Placental epithelial cell (primary cell): Measurements from ENCODE around the gene EHD1. TPM values are rescaled to one million over a fixed set of nuclear protein-coding genes. Genes with fewer than 3 reads are reported as not detected.

Experiments
- small RNA-seq: library from RNA; depleted of rRNA; stranded (forward); fragments of <200 nt; gene quantifications from one replicate; pipeline ENCODE3, GENCODE V24; 2012
- total RNA-seq: library from RNA; depleted of rRNA; stranded (reverse); fragments of >200 nt; gene quantifications from 2 replicates; pipeline ENCODE4 v1.2.3, GENCODE V29; 2012

Gene EHD1
- total RNA-seq = 69.1 and 238 TPM in 2 replicates

GRCh38 chr11:64878494-64879243, at the start of gene EHD1:
Gene EHD1 (minus strand): TSS chr11:64878621. CDS start chr11:64878464, 157 bp downstream.

GRCh38 chr11:64923944-64924909, 45.8 kb upstream of the EHD1 start, which contains the start of gene PPP2R5B:
Gene PPP2R5B (plus strand): TSS chr11:64924689. CDS start chr11:64925735, 1,046 bp downstream.

GRCh38 chr11:64916775-64917662, 38.6 kb upstream of the EHD1 start, which contains the start of gene ATG2A:
Gene ATG2A (minus strand): TSS chr11:64917209. CDS start chr11:64917135, 74 bp downstream.

GRCh38 chr11:64844330-64845128, 33.9 kb downstream of the EHD1 start, which contains the start of gene CDC42BPG:
Gene CDC42BPG (minus strand): TSS chr11:64844653. CDS start chr11:64844569, 84 bp downstream.

GRCh38 chr11:64810271-64810890, 68.0 kb downstream of the EHD1 start, which contains the start of gene MEN1:
Gene MEN1 (minus strand): TSS chr11:64810551. CDS start chr11:64810109, 442 bp downstream.

GRCh38 chr11:64803158-64803845, 75.1 kb downstream of the EHD1 start, which contains the start of gene MAP4K2:
Gene MAP4K2 (minus strand): TSS chr11:64803214. CDS start chr11:64803149, 65 bp downstream.

Small RNA genes lying within 50 kb of the gene (small RNA-seq; reads per million reads assigned to genes)
- gene MIR6749 = not detected
- gene MIR6750 = not detected

Other genes starting within 250 kb of the EHD1 start
- 0.79 and 0.87 TPM in 2 replicates for gene NRXN2, start 155.4 kb downstream of the EHD1 start, total RNA-seq
- gene RASGRP2, start 134.5 kb downstream of the EHD1 start, total RNA-seq = not detected in 2 replicates
- 0.22 and 0.39 TPM in 2 replicates for gene PYGM, start 118.6 kb downstream of the EHD1 start, total RNA-seq
- gene SF1, start 100.1 kb downstream of the EHD1 start, total RNA-seq = 97.7 and 105 TPM in 2 replicates
- 11.0 and 26.6 TPM in 2 replicates for gene MAP4K2, start 75.4 kb downstream of the EHD1 start, total RNA-seq
- 25.9 and 31.3 TPM in 2 replicates for gene MEN1, start 68.1 kb downstream of the EHD1 start, total RNA-seq
- gene CDC42BPG, start 34.0 kb downstream of the EHD1 start, total RNA-seq = 31.0 and 37.3 TPM in 2 replicates
- gene ATG2A, start 38.6 kb upstream of the EHD1 start, total RNA-seq = 18.8 and 28.5 TPM in 2 replicates
- gene PPP2R5B, start 46.1 kb upstream of the EHD1 start, total RNA-seq = 10.2 and 16.7 TPM in 2 replicates
- gene GPHA2, start 57.3 kb upstream of the EHD1 start, total RNA-seq = not detected in 2 replicates
- not detected in 2 replicates for gene MAJIN, start 93.5 kb upstream of the EHD1 start, total RNA-seq
- not detected in 2 replicates for gene BATF2, start 118.3 kb upstream of the EHD1 start, total RNA-seq
- gene ARL2, start 135.5 kb upstream of the EHD1 start, total RNA-seq = 89.9 and 96.4 TPM in 2 replicates
- gene SNX15, start 148.8 kb upstream of the EHD1 start, total RNA-seq = 14.1 and 21.4 TPM in 2 replicates
- gene SAC3D1, start 162.6 kb upstream of the EHD1 start, total RNA-seq = 27.3 and 27.5 TPM in 2 replicates
- 14.3 and 27.5 TPM in 2 replicates for gene NAALADL1, start 179.9 kb upstream of the EHD1 start, total RNA-seq
- 3.6 and 4.3 TPM in 2 replicates for gene CDCA5, start 205.4 kb upstream of the EHD1 start, total RNA-seq
- gene ZFPL1, start 205.6 kb upstream of the EHD1 start, total RNA-seq = 45.9 and 70.3 TPM in 2 replicates
- 196 and 371 TPM in 2 replicates for gene VPS51, start 217.6 kb upstream of the EHD1 start, total RNA-seq
- 18.5 and 26.9 TPM in 2 replicates for gene TM7SF2, start 233.3 kb upstream of the EHD1 start, total RNA-seq
- gene ZNHIT2, start 239.1 kb upstream of the EHD1 start, total RNA-seq = 12.6 and 14.5 TPM in 2 replicates
- gene FAU, start 243.5 kb upstream of the EHD1 start, total RNA-seq = 163 and 287 TPM in 2 replicates
- gene MRPL49, start 243.7 kb upstream of the EHD1 start, total RNA-seq = 35.7 and 78.1 TPM in 2 replicates